HepG2 (cell line): Measurements from ENCODE around the gene VPS26A. TPM values are rescaled to one million over a fixed set of nuclear protein-coding genes. Genes with fewer than 3 reads are reported as not detected.

ENCODE experiments used
- ATAC-seq: fragments of 200-7000 bp; cut with Tn5 transposase; 3 replicates; pipeline ENCODE4 v1.9.1; 2020; ENCODE audit warnings: mild to moderate bottlenecking, moderate library complexity
- BruUV-seq: library from RNA; stranded (reverse); fragments of 400-500 nt; replicated peaks from 2 replicates; lab custom pipeline; 2021; lab: Mats Ljungman, UMichigan
- CTCF ChIA-PET: fragments of 300-600 bp; formaldehyde crosslinking; extraction: SDS; loops from one replicate; lab custom pipeline; 2021; ENCODE audit warnings: low total read pairs, inconsistent platforms, low intra/inter-chr PET ratio; lab: Yijun Ruan, JAX
- POLR2A ChIA-PET: fragments of 350-600 bp; sonication (Branson Sonifier 250); formaldehyde crosslinking; loops from one replicate; lab custom pipeline; 2020; ENCODE audit warnings: antibody characterized with exemption, inconsistent platforms; lab: Yijun Ruan, JAX
- DNase-seq: peaks from one replicate; pipeline ENCODE4 v3.0.0-alpha.2; 2015; ENCODE audit warnings: low spot score
- FAIRE-seq: peaks from 3 replicates; lab custom pipeline; 2011; peaks lifted over from hg19 to GRCh38; lab: Jason Lieb, UNC
- H2AFZ ChIP-seq: one replicate; pipeline ENCODE4 v1.6.1; 2011; ENCODE audit warnings: low read length, inconsistent platforms
- H3K27ac ChIP-seq: fragments of 300-600 bp; 3 replicates; pipeline ENCODE4 v1.8.0; 2011; ENCODE audit warnings: mixed run types, mild to moderate bottlenecking, mixed read lengths, low read length, inconsistent platforms; ENCODE audit not compliant: insufficient read depth; ENCODE audit errors: extremely low read length
- H3K27me3 ChIP-seq, 2 experiments: fragments of 200-600 bp in 1 of 2; 2 replicates in 1 of 2; 3 replicates in 1 of 2; pipeline versions ENCODE4 v1.6.0 to v1.8.0; 2011; ENCODE audit warnings: low read length in 2 of 2, mild to moderate bottlenecking in 2 of 2, moderate library complexity in 2 of 2, inconsistent platforms in 1 of 2; ENCODE audit not compliant: insufficient read depth in 2 of 2, control insufficient read depth in 1 of 2
- H3K36me3 ChIP-seq, 2 experiments: fragments of 200-600 bp in 1 of 2; replicated peaks in 1 of 2; 2 replicates in 1 of 2; 3 replicates in 1 of 2; pipeline versions ENCODE4 v1.5.1 to v1.8.0; 2011; ENCODE audit warnings: low read length in 2 of 2, inconsistent platforms in 1 of 2; ENCODE audit not compliant: insufficient read depth in 2 of 2, control insufficient read depth in 1 of 2
- H3K4me1 ChIP-seq: 2 replicates; pipeline ENCODE4 v1.5.1; 2012; ENCODE audit warnings: low read length, inconsistent platforms; ENCODE audit not compliant: insufficient read depth
- H3K4me2 ChIP-seq: 2 replicates; pipeline ENCODE4 v1.6.0; 2011; ENCODE audit warnings: low read depth, low read length, inconsistent platforms
- H3K4me3 ChIP-seq, 3 experiments: fragments of 200-600 bp in 1 of 3; sonication (generic), shearing (Covaris generic) in 1 of 3; replicated peaks in 1 of 3; 2 replicates each; pipeline ENCODE4 v1.5.1; 2011 to 2016; ENCODE audit warnings: low read length in 3 of 3, inconsistent platforms in 2 of 3, low read depth in 2 of 3, mild to moderate bottlenecking in 2 of 3, control low read depth in 1 of 3, mixed read lengths in 1 of 3; ENCODE audit not compliant: insufficient read depth in 1 of 3
- H3K79me2 ChIP-seq: one replicate; pipeline ENCODE4 v1.6.1; 2011; ENCODE audit warnings: low read length, inconsistent platforms; ENCODE audit not compliant: insufficient read depth
- H3K9ac ChIP-seq: 2 replicates; pipeline ENCODE4 v1.6.0; 2011; ENCODE audit warnings: mild to moderate bottlenecking, low read depth, low read length, inconsistent platforms; ENCODE audit not compliant: insufficient read depth
- H3K9me3 ChIP-seq: 2 replicates; pipeline ENCODE4 v1.5.1; 2012; ENCODE audit warnings: mild to moderate bottlenecking, low read length
- H4K20me1 ChIP-seq: 2 replicates; pipeline ENCODE4 v1.6.0; 2011; ENCODE audit warnings: inconsistent platforms, mild to moderate bottlenecking, low read length, moderate library complexity; ENCODE audit not compliant: insufficient read depth
- GFI1 ChIP-seq: sonication (generic); formaldehyde crosslinking; IDR thresholded peaks from 2 replicates; pipeline ENCODE4 v1.5.0; 2020; ENCODE audit warnings: missing genetic modification reagents, mild to moderate bottlenecking, borderline replicate concordance
- RBAK ChIP-seq: sonication (generic); formaldehyde crosslinking; IDR thresholded peaks from 2 replicates; pipeline ENCODE4 v1.5.1; 2020; ENCODE audit warnings: mild to moderate bottlenecking, missing genetic modification reagents
- RELA ChIP-seq: sonication (generic); formaldehyde crosslinking; IDR thresholded peaks from 2 replicates; pipeline ENCODE4 v1.4.0; 2020; ENCODE audit warnings: missing genetic modification reagents
- ZNF792 ChIP-seq: IDR thresholded peaks from 2 replicates; pipeline ENCODE4 v1.6.1; 2016
- ZNF816 ChIP-seq: sonication (generic); formaldehyde crosslinking; IDR thresholded peaks from 2 replicates; pipeline ENCODE4 v1.8.0; 2022; ENCODE audit warnings: missing genetic modification reagents, mild to moderate bottlenecking, borderline replicate concordance
- in situ Hi-C: cut with HindIII; loops from 2 replicates; pipeline ENCODE4 v1.10.0; 2017; ENCODE audit warnings: low pct_unique_long_range_greater_than_20kb; ENCODE audit not compliant: extremely low pct_ligation_motif_present
- intact Hi-C: fragments of 100-400 bp; cut with micrococcal nuclease; formaldehyde crosslinking; loops from one replicate; pipeline ENCODE4 v1.10.0; 2022; ENCODE audit not compliant: unreplicated experiment
- polyA plus RNA-seq, 8 experiments: library from polyadenylated mRNA; depleted of rRNA in 3 of 8; stranded (reverse) in 7 of 8; unstranded in 1 of 8; fragments of >200 nt; fragmentation: Illumina TruSeq in 4 of 8; extraction: Trizol in 4 of 8; gene quantifications; 2 replicates each; pipeline versions ENCODE4 v1.2.1 to v1.2.3, GENCODE V29; 2011 to 2016; ENCODE audit warnings: low read depth in 4 of 8, missing spikeins in 1 of 8, mixed read lengths in 1 of 8; ENCODE audit not compliant: insufficient read depth in 1 of 8
- total RNA-seq, 5 experiments: library from RNA; depleted of rRNA; stranded (reverse); fragments of >200 nt; fragmentation: Illumina TruSeq; extraction: Trizol; gene quantifications; 2 replicates each; pipeline ENCODE4 v1.2.3, GENCODE V29; 2016; ENCODE audit warnings: low read depth in 1 of 5
- TF ChIP-seq, protein P1 (sequence below): sonication (generic); formaldehyde crosslinking; IDR thresholded peaks from 2 replicates; pipeline ENCODE4 v1.8.1; 2023; ENCODE audit warnings: mild to moderate bottlenecking, moderate library complexity, missing genetic modification reagents
- TF ChIP-seq, protein P2 (sequence below): sonication (generic); formaldehyde crosslinking; IDR thresholded peaks from 2 replicates; pipeline ENCODE4 v1.4.0; 2020; ENCODE audit warnings: missing genetic modification reagents

VPS26A gene
- total and polyA plus RNA-seq, 2 of the 13 experiments (the other 11 are each of a cell fraction or from before 2014, with no cell fraction given): 12.9 to 32.6 TPM

DNA sequence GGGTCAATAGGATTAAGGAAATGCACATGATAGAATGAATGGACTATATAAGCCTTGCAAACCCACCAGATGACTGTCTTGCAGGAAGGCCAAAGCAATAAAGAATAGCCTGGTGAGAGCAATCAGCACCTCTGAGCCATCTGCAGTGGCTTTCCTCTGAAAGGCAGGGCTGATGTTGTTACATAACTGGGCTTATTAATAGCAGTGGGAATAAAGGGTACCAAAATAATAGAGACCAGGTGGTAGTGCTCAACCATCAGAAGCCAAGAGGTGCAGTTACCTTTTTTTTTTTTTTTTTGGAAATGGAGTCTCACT is 16.8 kb upstream of the VPS26A start:
- no peak overlapping the region for H2AFZ ChIP-seq
- H4K20me1 ChIP-seq: no peaks in the 10 kb centered on the region
- TF ChIP-seq, protein P1, sequence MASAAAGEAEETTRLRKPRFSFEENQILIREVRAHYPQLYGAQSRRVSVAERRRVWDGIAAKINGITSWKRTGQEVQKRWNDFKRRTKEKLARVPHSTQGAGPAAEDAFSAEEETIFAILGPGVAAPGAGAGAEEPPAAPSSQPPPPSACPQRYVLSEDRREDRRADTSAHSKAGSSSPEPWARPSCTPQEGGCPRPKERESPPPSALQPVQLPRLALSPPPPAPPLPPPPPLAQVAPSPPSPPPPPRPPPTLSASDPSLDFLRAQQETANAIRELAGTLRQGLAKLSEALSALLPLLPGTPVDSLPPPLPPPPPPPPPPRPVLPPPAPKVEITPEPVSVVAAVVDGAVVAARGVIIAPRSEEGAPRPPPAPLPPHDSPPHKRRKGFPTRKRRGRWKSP: no peak
- TF ChIP-seq, protein P2, sequence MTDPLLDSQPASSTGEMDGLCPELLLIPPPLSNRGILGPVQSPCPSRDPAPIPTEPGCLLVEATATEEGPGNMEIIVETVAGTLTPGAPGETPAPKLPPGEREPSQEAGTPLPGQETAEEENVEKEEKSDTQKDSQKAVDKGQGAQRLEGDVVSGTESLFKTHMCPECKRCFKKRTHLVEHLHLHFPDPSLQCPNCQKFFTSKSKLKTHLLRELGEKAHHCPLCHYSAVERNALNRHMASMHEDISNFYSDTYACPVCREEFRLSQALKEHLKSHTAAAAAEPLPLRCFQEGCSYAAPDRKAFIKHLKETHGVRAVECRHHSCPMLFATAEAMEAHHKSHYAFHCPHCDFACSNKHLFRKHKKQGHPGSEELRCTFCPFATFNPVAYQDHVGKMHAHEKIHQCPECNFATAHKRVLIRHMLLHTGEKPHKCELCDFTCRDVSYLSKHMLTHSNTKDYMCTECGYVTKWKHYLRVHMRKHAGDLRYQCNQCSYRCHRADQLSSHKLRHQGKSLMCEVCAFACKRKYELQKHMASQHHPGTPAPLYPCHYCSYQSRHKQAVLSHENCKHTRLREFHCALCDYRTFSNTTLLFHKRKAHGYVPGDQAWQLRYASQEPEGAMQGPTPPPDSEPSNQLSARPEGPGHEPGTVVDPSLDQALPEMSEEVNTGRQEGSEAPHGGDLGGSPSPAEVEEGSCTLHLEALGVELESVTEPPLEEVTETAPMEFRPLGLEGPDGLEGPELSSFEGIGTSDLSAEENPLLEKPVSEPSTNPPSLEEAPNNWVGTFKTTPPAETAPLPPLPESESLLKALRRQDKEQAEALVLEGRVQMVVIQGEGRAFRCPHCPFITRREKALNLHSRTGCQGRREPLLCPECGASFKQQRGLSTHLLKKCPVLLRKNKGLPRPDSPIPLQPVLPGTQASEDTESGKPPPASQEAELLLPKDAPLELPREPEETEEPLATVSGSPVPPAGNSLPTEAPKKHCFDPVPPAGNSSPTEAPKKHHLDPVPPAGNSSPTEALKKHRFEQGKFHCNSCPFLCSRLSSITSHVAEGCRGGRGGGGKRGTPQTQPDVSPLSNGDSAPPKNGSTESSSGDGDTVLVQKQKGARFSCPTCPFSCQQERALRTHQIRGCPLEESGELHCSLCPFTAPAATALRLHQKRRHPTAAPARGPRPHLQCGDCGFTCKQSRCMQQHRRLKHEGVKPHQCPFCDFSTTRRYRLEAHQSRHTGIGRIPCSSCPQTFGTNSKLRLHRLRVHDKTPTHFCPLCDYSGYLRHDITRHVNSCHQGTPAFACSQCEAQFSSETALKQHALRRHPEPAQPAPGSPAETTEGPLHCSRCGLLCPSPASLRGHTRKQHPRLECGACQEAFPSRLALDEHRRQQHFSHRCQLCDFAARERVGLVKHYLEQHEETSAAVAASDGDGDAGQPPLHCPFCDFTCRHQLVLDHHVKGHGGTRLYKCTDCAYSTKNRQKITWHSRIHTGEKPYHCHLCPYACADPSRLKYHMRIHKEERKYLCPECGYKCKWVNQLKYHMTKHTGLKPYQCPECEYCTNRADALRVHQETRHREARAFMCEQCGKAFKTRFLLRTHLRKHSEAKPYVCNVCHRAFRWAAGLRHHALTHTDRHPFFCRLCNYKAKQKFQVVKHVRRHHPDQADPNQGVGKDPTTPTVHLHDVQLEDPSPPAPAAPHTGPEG (CRISPR knock-in tag): no peak
- TF ChIP-seq ZNF792 (CRISPR knock-in tag): no peak
- TF ChIP-seq GFI1 (CRISPR knock-in tag): no peak
- TF ChIP-seq ZNF816 (CRISPR knock-in tag): no peak
- TF ChIP-seq RELA: no peak
- TF ChIP-seq RBAK (CRISPR knock-in tag): no peak
- intact Hi-C loops (no loop called here), in situ Hi-C loops (no loop called here)
- no peaks in the 10 kb centered on the region for H3K9me3 ChIP-seq
- H3K4me2 ChIP-seq: no peak overlapping the region
- H3K79me2 ChIP-seq: no peaks in the 10 kb centered on the region
- no peaks in the 10 kb centered on the region for H3K36me3 ChIP-seq
- no peaks in the 10 kb centered on the region for H3K4me1 ChIP-seq
- H3K9ac ChIP-seq: no peak overlapping the region
- ChIA-PET POLR2A (interaction anchor here (0.7 kb wide), 1 partner anchor 505 kb away, joined by 4 read pairs; no protein-coding TSS in a partner anchor), CTCF (no interaction called here)
- no TSS peak for BruUV-seq
- no peak overlapping the region for H3K27ac ChIP-seq
- H3K27me3 ChIP-seq: 0 out of 5 replicates have a peak, but pooled peaks cover 0 to 2% of the 10 kb centered on the region in 2 experiments
- DNase-seq (no peak), ATAC-seq (no peak), FAIRE-seq (no peak)
- H3K4me3 ChIP-seq: no peak overlapping the region
